GM19397 (cell line): ENCODE data around the gene POC1A.
"Not testable (repeated sequence)": the region's sequence is repeated elsewhere in the genome, so short reads cannot be mapped to it uniquely, and the experiment has no call there.

Source experiments
- ATAC-seq: cut with Tn5 transposase; IDR thresholded peaks from one replicate; pipeline ENCODE4 v1.9.1; 2021; ENCODE audit warnings: mild to moderate bottlenecking, moderate library complexity; ENCODE audit not compliant: unreplicated experiment

The POC1A gene

GRCh38 chr3:52184690-52185089, 30.5 kb upstream of the POC1A start:
- ATAC-seq = no peak

- ATAC-seq = no peak
These were observed 29.7 kb upstream of the POC1A start for GRCh38 chr3:52183786-52184445.

- ATAC-seq = no peak
These were observed 28.5 kb upstream of the POC1A start for GRCh38 chr3:52182691-52183090.

GRCh38 chr3:52182196-52182595, 28.0 kb upstream of the POC1A start:
- no peak for ATAC-seq

GRCh38 chr3:52181543-52181942, 27.3 kb upstream of the POC1A start:
- no peak for ATAC-seq

- no peak for ATAC-seq
These were observed 24.3 kb upstream of the POC1A start for GRCh38 chr3:52178537-52178936.

GRCh38 chr3:52178126-52178525, 23.9 kb upstream of the POC1A start:
- ATAC-seq = not testable (repeated sequence)

GRCh38 chr3:52177701-52178042, 23.4 kb upstream of the POC1A start:
- no peak for ATAC-seq

GRCh38 chr3:52176951-52177700, 22.9 kb upstream of the POC1A start:
- ATAC-seq = no peak

- no peak for ATAC-seq
These were observed 22.0 kb upstream of the POC1A start for GRCh38 chr3:52176180-52176752.

GRCh38 chr3:52175416-52176179, 21.4 kb upstream of the POC1A start:
- no peak for ATAC-seq

- ATAC-seq = no peak
These were observed 20.7 kb upstream of the POC1A start for GRCh38 chr3:52174896-52175295.

GRCh38 chr3:52173101-52173500, 18.9 kb upstream of the POC1A start:
- no peak for ATAC-seq

GRCh38 chr3:52172262-52172757, 18.1 kb upstream of the POC1A start:
- ATAC-seq = no peak

- no peak for ATAC-seq
These were observed 17.5 kb upstream of the POC1A start for GRCh38 chr3:52171514-52172261.

GRCh38 chr3:52170217-52170616, 16.0 kb upstream of the POC1A start:
- not testable (repeated sequence) for ATAC-seq

GRCh38 chr3:52167240-52167639, 13.0 kb upstream of the POC1A start:
- no peak for ATAC-seq

GRCh38 chr3:52162250-52162872, 8.1 kb upstream of the POC1A start:
- ATAC-seq = no peak

- no peak for ATAC-seq
These were observed 5.3 kb upstream of the POC1A start for GRCh38 chr3:52159503-52159902.

- ATAC-seq = no peak
These were observed 1.7 kb upstream of the POC1A start for GRCh38 chr3:52155912-52156311.
